ENCODE measurements around the gene GPATCH1.
"Not testable (repeated sequence)": the region's sequence is repeated elsewhere in the genome, so short reads cannot be mapped to it uniquely, and the experiment has no call there.

GPATCH1 gene, protein sequence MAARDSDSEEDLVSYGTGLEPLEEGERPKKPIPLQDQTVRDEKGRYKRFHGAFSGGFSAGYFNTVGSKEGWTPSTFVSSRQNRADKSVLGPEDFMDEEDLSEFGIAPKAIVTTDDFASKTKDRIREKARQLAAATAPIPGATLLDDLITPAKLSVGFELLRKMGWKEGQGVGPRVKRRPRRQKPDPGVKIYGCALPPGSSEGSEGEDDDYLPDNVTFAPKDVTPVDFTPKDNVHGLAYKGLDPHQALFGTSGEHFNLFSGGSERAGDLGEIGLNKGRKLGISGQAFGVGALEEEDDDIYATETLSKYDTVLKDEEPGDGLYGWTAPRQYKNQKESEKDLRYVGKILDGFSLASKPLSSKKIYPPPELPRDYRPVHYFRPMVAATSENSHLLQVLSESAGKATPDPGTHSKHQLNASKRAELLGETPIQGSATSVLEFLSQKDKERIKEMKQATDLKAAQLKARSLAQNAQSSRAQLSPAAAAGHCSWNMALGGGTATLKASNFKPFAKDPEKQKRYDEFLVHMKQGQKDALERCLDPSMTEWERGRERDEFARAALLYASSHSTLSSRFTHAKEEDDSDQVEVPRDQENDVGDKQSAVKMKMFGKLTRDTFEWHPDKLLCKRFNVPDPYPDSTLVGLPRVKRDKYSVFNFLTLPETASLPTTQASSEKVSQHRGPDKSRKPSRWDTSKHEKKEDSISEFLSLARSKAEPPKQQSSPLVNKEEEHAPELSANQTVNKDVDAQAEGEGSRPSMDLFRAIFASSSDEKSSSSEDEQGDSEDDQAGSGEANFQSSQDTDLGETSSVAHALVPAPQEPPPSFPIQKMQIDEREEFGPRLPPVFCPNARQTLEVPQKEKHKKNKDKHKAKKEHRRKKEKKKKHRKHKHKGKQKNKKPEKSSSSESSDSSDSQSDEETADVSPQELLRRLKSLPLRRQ

DNA sequence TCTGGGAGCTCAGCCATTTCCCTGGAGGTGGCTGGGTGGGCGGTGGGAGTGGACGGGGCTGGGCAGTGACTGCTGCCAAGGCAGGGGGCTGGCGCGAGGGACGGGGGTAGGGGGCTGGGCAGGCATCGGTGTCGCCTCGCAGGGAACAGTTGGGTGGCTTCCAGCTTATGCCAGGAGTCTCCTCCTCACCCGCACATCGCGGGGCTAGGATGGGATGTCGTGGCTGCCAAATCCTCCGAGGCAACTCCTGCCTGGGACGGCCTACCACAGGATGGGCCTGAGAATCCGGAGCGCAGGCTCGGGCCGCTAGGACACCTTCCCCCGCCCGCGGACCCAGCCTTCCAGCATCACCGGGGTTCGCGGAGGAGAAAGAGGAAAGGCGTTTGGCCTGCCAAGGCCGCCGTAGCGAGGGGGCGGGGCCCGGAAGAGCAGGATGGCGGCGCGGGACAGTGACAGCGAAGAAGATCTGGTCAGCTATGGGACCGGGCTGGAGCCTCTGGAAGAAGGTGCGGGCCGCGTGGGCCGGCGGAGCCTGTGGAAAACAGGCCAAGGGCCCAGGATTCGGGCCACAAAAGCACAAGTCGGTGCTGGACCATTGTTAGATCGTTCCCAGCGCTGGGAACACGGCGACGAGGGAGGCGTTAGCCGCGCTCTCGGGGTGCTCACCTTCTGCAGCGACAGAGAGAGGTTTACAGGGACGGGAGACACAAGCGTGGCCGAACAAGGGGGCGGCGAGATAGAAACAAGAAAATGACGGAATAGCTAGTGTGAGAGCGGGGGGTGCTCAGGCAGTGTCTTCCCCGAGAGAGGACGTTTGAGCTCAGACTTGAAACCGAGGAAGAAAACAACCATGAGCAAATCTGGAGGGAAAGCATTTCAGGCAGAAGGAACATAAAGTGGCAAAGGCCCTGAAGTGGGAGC is at the start of gene GPATCH1:
Gene GPATCH1, plus strand, starts transcription at position 421 of the 921 bp plus-strand sequence. Its CDS starts 13 bp downstream, at position 434.
- DNase-seq (ENCODE audit: low read depth), result peak; percentile 83

DNA sequence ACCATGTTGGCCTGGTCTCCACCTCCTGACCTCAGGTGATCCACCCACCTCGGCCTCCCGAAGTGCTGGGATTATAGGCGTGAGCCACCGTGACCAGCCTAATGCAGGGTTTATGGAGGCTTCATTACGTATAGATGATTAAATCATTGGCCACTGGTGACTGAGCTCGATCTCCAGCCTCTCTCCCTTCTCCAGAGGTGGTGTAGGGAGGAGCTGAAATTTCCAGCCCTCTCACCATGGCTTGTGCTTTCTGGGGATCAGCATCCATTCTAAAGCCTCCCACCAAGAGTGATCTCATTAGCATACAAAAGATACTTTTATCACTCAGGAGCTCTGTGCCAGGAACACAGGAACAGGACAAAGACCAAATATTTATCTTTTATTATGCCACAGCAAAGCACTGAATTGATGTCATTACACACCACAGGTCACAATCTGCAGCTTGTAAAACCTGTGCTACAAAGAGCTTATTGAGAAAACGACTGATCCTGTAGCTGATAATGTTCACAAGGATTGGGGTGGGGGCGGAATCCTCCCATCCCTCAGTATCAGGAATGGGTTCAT is 48.7 kb upstream of the GPATCH1 start:
- no peak for DNase-seq (ENCODE audit: low read depth)

DNA sequence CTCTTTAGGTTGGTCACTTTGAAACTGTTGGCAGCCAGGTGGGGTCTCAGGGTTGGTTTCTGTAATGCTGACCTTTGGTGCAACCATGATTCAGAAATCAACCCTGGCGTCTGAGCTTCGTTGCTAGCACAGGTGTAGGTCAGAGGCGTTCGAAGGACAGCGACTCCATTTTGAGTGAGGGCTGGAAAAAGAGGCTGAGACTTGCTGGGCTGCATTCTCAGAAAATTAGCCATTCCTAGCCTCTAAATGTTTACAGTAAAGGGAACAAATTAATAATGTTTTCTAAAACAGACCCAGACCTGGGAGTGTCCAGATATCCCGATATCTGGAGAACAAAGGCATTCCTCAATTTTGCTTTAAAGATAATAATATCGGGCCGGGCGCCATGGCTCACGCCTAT is 45.5 kb upstream of the GPATCH1 start:
- no peak for DNase-seq (ENCODE audit: low read depth)

DNA sequence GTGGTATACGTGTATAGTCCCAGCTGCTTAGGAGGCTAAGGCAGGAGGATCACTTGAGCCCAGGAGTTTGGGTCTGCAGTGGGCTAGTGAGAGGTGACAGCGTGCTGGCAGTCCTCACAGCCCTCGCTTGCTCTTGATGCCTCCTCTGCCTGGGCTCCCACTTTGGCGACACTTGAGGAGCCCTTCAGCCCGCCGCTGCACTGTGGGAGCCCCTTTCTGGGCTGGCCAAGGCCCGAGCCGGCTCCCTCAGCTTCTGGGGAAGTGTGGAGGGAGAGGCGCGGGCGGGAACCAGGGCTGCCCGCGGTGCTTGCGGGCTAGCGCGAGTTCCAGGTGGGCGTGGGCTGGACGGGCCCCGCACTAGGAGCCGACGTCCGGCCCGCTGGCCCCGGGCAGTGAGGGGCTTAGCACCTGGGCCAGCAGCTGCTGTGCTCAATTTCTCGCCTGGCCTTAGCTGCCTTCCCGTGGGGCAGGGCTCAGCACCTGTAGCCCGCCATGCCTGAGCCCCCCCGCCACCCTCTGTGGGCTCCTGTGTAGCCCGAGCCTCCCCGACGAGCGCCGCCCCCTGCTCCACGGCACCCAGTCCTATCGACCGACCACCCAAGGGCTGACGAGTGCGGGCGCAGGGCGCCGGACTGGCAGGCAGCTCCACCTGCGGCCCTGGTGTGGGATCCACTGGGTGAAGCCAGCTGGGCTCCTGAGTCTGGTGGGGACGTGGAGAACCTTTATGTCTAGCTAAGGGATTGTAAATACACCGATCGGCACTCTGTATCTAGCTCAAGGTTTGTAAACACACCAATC is 44.4 kb upstream of the GPATCH1 start:
- DNase-seq (ENCODE audit: low read depth), result not testable (repeated sequence)

DNA sequence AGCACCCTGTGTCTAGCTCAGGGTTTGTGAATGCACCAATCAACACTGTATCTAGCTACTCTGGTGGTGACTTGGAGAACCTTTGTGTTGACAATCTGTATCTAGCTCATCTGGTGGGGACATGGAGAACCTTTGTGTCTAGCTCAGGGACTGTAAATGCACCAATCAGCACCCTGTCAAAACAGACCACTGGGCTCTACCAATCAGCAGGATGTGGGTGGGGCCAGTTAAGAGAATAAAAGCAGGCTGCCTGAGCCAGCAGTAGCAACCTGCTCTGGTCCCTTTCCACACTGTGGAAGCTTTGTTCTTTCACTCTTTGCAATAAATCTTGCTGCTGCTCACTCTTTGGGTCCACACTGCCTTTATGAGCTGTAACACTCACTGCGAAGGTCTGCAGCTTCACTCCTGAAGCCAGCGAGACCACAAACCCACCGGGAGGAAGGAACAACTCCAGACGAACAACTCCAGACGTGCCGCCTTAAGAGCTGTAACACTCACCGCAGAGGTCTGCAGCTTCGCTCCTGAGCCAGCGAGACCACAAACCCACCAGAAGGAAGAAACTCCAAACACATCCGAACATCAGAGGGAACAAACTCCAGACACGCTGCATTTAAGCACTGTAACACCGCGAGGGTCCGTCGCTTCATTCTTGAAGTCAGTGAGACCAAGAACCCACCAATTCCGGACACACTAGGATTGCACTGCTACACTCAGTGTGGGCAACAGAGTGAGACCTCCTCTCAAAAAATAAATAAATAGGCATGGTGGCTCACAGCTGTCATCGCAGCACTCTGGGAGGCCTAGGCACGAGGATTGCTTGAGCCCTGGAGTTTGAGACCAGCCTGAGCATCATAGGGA is 43.6 kb upstream of the GPATCH1 start:
- DNase-seq (ENCODE audit: low read depth), result not testable (repeated sequence)

DNA sequence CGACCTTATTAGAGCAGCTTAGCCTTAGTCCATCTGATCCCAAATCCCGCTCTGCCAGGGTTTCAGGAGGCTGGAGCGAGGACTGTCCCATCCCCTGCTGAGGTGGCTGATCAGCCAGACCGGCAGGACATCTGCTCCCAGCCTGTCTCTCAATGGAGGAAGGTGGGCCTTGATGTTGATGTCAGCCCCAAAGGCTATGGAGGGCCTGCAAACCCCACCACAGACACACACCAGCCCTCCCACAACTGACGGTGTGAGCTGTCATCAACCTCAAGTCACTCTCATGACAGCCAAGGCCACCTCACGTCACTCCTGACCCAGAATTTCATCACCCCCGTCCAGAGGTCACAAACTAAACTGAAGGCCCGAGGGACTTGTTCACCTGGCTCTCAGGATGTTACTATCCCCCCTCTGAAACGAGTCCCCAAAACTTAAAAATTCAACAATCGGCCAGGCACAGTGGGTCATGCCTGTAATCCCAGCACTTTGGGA is 41.8 kb upstream of the GPATCH1 start:
- DNase-seq (ENCODE audit: low read depth), result no peak

DNA sequence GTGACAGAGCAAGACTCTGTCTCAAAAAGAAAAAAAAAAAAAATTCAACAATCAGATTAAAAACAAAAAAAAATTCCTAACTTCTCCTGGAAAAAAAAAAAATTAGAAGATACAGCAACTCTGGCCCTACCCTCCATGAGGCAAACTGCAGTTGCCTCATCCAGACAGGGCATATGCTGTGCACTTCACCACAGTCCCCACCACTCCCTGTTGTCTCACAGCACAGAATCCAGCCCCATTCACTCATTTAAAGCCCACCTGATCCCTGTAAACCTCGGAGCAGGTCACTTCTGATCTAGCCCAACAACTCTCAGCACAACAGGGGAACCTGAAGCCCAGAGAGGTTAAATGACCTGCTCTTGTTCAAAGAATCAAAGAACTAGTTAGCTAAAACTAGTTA is 41.2 kb upstream of the GPATCH1 start:
- DNase-seq (ENCODE audit: low read depth), result no peak

DNA sequence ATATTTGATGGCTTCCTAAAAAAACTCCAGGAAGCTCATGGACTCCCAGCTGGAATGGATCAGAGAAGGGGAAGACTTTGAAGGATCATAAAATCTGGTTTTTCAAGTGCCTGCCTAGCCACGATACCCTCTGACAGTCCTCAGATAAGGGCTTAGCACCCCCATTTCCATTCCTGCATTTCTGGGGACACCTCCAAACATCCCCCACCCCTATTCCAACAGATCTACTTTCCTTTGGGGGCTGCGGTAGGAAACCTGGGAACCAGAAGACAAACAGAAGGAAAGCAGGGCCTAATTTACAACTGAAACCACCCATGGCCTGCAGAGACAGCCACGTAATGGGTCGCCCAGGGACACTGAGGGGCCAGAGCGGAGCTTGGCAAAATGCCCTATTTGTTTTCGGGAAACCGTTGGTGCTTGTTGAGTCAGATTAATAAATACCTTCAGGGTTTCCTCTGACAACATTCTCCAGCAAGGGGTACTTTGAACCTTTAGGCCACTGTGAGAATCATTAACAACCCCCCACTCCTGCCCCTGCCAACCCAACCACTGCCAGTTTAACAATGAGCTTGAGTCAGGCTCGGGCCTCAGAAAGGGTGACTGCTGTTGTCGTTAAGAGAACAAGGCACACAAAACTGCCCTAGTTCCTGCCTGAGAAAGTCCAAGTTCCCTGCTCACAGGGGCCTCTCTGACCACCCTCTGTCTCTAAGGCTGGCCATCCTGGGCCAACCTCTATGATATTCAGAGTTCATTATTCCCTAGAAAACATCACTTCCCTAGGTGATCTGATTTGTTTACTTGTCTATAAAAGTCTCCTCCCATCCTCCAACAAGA is 39.8 kb upstream of the GPATCH1 start:
- DNase-seq (ENCODE audit: low read depth), result no peak

DNA sequence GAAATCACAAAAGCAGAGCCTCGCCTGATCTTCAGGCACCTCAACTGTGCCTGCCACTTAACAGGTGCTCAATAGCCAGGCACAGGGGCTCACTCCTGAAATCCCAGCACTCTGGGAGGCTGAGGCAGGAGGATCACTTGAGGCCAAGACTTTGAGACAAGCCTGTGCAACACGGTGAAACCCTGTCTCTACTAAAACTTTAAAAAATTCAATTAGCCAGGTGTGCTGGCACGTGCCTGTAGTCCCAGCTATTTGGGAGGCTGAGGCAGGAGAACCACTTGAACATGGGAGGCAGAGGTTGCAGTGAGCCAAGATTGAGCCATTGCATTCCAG is 39.2 kb upstream of the GPATCH1 start:
- not testable (repeated sequence) for DNase-seq (ENCODE audit: low read depth)

DNA sequence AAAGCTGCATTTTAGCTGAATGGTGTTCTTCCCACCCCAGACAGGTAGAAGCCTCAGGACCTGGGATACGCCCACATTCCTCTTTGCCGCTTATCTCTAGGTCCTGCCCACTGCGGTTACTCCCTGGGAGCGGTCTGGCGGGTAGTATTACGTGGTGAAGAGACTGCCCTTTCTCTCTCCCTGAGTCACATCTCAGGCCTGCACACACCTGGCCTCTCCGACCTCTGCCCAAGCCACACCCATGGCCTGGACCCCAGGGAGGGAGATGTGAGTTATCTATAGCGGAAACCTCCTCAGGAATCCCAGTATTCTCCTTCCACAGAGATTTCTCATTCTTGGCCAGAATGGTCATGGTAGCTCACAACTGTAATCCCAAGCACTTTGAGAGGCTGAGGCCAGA is 33.6 kb upstream of the GPATCH1 start:
- no peak for DNase-seq (ENCODE audit: low read depth)

DNA sequence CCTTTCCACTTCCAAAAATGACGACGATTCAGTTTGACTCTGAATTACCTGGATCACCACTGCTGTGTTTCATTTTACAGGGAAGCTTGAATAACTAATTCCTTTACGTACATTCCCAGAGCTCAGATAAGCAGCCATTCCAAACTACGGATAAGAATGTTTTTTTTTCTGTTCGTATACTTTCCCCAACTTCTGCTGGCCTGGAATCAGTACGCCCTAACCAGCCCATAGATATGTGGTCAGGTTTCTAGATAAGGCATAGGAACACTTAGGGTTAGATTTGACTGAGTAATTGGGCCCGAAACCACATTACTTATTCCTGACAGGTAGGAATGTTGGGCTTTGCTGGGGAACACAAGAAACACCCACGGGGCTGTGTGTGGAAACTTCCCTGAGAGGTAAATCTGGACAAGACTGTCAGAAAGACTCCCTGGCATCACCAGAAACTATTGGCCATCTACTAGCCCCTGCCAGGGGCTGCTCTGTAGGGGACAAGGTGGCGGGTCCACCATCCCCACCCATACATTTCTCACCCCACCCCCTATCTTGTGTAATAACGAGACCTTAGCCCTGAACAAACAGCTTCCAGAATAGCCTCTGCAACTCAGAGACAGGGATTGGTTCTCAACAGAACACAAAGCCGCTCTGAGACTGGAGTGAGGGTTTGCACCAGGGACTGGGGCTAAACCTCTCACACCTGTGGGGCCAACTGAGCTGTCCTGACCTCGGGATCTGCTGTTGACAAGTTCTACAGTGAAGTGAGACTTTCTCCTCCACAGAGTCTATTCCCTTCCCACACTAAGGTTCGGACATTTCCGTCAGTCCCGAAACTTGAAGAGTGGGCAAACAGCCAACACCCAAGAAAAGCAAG is 31.9 kb upstream of the GPATCH1 start:
- no peak for DNase-seq (ENCODE audit: low read depth)

DNA sequence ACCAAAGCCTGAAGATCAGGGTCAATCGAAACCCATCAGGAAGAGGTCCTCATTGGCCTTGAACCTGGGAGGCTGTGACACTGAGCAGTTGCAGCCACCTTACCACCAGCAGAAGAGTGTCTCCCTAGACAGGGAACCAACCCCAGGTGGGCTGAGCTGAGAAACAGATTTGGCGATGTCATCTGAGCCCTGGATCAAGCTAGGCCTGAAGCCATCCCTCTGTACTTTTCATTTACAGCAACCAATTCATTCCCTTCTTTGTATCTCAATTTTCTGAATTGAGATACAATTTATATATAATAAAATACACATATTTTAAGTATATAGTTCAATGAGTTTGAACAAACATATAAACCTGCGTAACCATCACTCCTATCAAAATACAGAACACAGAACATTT is 30.9 kb upstream of the GPATCH1 start:
- DNase-seq (ENCODE audit: low read depth), result no peak

DNA sequence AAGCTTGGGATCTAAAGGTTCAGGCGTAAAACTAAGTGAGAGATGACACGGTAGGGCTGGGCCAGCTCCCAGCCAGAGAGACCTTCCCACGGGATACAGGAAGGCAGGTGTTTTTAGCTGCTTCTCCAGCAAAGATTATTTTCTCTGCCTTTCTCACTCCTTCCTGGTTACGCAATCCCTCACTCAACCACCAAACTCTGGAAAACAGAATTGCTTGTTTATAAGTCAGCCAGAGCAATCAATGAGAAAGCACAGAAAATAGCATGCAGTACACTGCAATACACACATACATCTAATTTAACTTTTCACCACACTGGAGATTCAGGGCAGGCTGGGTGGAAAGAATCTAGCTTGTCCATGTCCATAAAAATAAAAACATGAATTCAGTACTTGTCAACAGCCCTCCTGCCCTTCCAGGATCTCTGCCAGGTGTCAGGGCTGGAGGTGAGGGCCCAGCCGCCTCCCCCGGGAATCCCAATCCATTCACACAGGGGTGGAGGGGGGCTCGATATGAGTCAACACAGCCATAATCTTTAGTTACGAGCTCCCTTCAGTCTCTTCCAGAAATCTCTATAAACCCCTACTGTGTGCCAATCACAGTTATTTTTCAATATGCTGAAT is 28.5 kb upstream of the GPATCH1 start:
- DNase-seq (ENCODE audit: low read depth), result peak; percentile 70

DNA sequence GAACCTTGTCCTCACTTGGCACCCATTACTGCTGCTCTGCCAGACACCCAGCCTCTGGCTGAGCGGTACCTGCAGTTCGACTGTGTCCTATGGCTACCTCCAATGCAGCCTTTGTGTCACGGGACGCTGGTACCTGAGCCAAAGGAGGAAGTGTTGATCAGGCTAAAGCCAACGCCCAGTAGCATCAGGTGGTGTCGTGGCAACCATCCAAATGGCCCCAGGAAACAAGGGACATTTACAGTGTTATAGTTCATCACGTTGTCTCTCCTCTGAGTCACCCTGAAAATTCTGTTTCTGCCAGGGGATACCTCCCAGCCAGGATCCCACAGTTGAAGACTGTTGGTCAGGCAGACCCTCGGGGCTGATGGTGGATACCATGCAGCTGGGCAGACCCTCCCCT is 26.4 kb upstream of the GPATCH1 start:
- no peak for DNase-seq (ENCODE audit: low read depth)

DNA sequence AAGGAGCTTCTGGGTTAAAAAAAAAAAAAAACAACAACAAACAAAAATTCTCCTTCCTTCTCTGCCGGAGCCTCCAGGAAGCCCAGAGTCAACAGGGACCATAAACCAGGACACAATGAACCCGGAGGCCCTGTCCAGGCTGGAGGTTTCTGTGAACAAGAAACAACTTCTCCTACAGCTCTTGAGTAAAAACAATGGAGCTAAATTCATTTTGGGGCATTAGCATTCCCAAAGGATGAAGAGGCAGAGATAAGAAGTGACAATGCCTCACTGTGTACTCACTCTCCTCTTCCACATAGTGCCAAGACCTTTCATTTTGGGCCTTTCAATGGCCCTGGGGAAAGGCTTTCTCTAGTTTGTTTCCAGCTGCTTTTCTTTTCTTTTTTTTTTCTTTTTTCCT is 25.3 kb upstream of the GPATCH1 start:
- no peak for DNase-seq (ENCODE audit: low read depth)

DNA sequence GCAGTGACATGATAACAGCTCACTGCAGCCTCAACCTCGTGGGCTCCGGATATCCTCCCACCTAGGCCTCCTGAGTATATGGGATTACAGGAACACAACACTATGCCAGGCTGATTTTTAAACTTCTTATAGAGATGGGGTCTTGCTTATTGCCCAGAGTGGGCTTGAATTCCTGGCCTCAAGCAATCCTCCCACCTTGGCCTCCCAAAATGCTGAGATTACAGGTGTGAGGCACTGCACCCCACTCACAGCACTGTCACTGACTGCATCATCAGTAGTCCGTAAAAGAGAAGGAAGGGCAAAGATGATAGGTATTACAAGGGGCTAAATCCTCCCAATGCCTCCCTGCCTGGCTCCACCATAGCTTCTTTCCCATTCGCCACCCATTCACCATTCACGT is 20.4 kb upstream of the GPATCH1 start:
- DNase-seq (ENCODE audit: low read depth), result no peak

DNA sequence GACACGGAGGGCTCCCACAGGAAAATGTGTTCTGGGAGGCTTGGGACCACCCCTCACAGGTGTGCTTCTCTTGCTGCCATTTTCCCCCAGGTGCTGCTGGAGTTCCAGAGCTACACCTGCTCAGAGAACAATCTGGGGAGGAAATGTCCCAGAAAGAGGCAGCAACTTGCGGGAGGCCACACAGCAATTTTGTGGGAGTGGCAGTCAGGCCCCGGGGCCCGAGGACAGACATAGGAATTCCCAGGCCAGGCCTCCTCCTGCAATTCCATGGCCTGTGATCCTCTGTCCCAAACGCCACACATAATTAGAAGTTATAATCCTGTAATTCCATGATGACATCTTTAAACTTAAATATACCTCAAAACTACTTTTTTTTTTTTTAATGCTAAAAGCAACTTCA is 18.1 kb upstream of the GPATCH1 start:
- no peak for DNase-seq (ENCODE audit: low read depth)
